HepG2 (cell line): Measurements from ENCODE around the gene XXYLT1. TPM values are rescaled to one million over a fixed set of nuclear protein-coding genes. Genes with fewer than 3 reads are reported as not detected.

Source experiments
- ATAC-seq: fragments of 200-7000 bp; cut with Tn5 transposase; 3 replicates; pipeline ENCODE4 v1.9.1; 2020; ENCODE audit warnings: mild to moderate bottlenecking, moderate library complexity
- BruUV-seq: library from RNA; stranded (reverse); fragments of 400-500 nt; replicated peaks from 2 replicates; lab custom pipeline; 2021; lab: Mats Ljungman, UMichigan
- CTCF ChIA-PET: fragments of 300-600 bp; formaldehyde crosslinking; extraction: SDS; loops from one replicate; lab custom pipeline; 2021; ENCODE audit warnings: low total read pairs, inconsistent platforms, low intra/inter-chr PET ratio; lab: Yijun Ruan, JAX
- POLR2A ChIA-PET: fragments of 350-600 bp; sonication (Branson Sonifier 250); formaldehyde crosslinking; loops from one replicate; lab custom pipeline; 2020; ENCODE audit warnings: antibody characterized with exemption, inconsistent platforms; lab: Yijun Ruan, JAX
- DNase-seq: peaks from one replicate; pipeline ENCODE4 v3.0.0-alpha.2; 2015; ENCODE audit warnings: low spot score
- FAIRE-seq: peaks from 3 replicates; lab custom pipeline; 2011; peaks lifted over from hg19 to GRCh38; lab: Jason Lieb, UNC
- H2AFZ ChIP-seq: one replicate; pipeline ENCODE4 v1.6.1; 2011; ENCODE audit warnings: low read length, inconsistent platforms
- H3K27ac ChIP-seq: fragments of 300-600 bp; 3 replicates; pipeline ENCODE4 v1.8.0; 2011; ENCODE audit warnings: mixed run types, mild to moderate bottlenecking, mixed read lengths, low read length, inconsistent platforms; ENCODE audit not compliant: insufficient read depth; ENCODE audit errors: extremely low read length
- H3K27me3 ChIP-seq, 2 experiments: fragments of 200-600 bp in 1 of 2; 2 replicates in 1 of 2; 3 replicates in 1 of 2; pipeline versions ENCODE4 v1.6.0 to v1.8.0; 2011; ENCODE audit warnings: low read length in 2 of 2, mild to moderate bottlenecking in 2 of 2, moderate library complexity in 2 of 2, inconsistent platforms in 1 of 2; ENCODE audit not compliant: insufficient read depth in 2 of 2, control insufficient read depth in 1 of 2
- H3K36me3 ChIP-seq, 2 experiments: fragments of 200-600 bp in 1 of 2; replicated peaks in 1 of 2; 2 replicates in 1 of 2; 3 replicates in 1 of 2; pipeline versions ENCODE4 v1.5.1 to v1.8.0; 2011; ENCODE audit warnings: low read length in 2 of 2, inconsistent platforms in 1 of 2; ENCODE audit not compliant: insufficient read depth in 2 of 2, control insufficient read depth in 1 of 2
- H3K4me1 ChIP-seq: 2 replicates; pipeline ENCODE4 v1.5.1; 2012; ENCODE audit warnings: low read length, inconsistent platforms; ENCODE audit not compliant: insufficient read depth
- H3K4me2 ChIP-seq: 2 replicates; pipeline ENCODE4 v1.6.0; 2011; ENCODE audit warnings: low read depth, low read length, inconsistent platforms
- H3K4me3 ChIP-seq, 3 experiments: fragments of 200-600 bp in 1 of 3; sonication (generic), shearing (Covaris generic) in 1 of 3; replicated peaks in 1 of 3; 2 replicates each; pipeline ENCODE4 v1.5.1; 2011 to 2016; ENCODE audit warnings: low read length in 3 of 3, inconsistent platforms in 2 of 3, low read depth in 2 of 3, mild to moderate bottlenecking in 2 of 3, control low read depth in 1 of 3, mixed read lengths in 1 of 3; ENCODE audit not compliant: insufficient read depth in 1 of 3
- H3K79me2 ChIP-seq: one replicate; pipeline ENCODE4 v1.6.1; 2011; ENCODE audit warnings: low read length, inconsistent platforms; ENCODE audit not compliant: insufficient read depth
- H3K9ac ChIP-seq: 2 replicates; pipeline ENCODE4 v1.6.0; 2011; ENCODE audit warnings: mild to moderate bottlenecking, low read depth, low read length, inconsistent platforms; ENCODE audit not compliant: insufficient read depth
- H3K9me3 ChIP-seq: 2 replicates; pipeline ENCODE4 v1.5.1; 2012; ENCODE audit warnings: mild to moderate bottlenecking, low read length
- H4K20me1 ChIP-seq: 2 replicates; pipeline ENCODE4 v1.6.0; 2011; ENCODE audit warnings: inconsistent platforms, mild to moderate bottlenecking, low read length, moderate library complexity; ENCODE audit not compliant: insufficient read depth
- FLYWCH1 ChIP-seq: sonication (generic); formaldehyde crosslinking; IDR thresholded peaks from 2 replicates; pipeline ENCODE4 v1.8.1; 2023; ENCODE audit warnings: mild to moderate bottlenecking, missing genetic modification reagents
- HHEX ChIP-seq: IDR thresholded peaks from 2 replicates; pipeline ENCODE4 v1.6.1; 2016; ENCODE audit warnings: control low read depth
- KLF11 ChIP-seq: IDR thresholded peaks from 2 replicates; pipeline ENCODE4 v1.6.1; 2016; ENCODE audit warnings: missing compliant biosample characterization
- PRPF4 ChIP-seq: fragments of 200-400 bp; formaldehyde crosslinking; IDR thresholded peaks from 2 replicates; pipeline ENCODE4 v1.6.1; 2016; ENCODE audit warnings: low read length, low read depth; ENCODE audit not compliant: poor library complexity, severe bottlenecking
- SP5 ChIP-seq: IDR thresholded peaks from 2 replicates; pipeline ENCODE4 v1.6.1; 2016; ENCODE audit warnings: low read depth, borderline replicate concordance
- ZNF558 ChIP-seq: sonication (generic); formaldehyde crosslinking; IDR thresholded peaks from 2 replicates; pipeline ENCODE4 v1.9.0; 2022; ENCODE audit warnings: mild to moderate bottlenecking, missing genetic modification reagents, borderline replicate concordance
- ZSCAN31 ChIP-seq: sonication (generic); formaldehyde crosslinking; IDR thresholded peaks from 2 replicates; pipeline ENCODE4 v1.5.0; 2020; ENCODE audit warnings: low read depth, mild to moderate bottlenecking, missing genetic modification reagents
- WGBS: methylation state at CpG from one replicate; pipeline ENCODE4 v1.1.6; 2017; ENCODE audit warnings: low lambda C conversion rate; 5-methylcytosine and 5-hydroxymethylcytosine counted together
- in situ Hi-C: cut with HindIII; loops from 2 replicates; pipeline ENCODE4 v1.10.0; 2017; ENCODE audit warnings: low pct_unique_long_range_greater_than_20kb; ENCODE audit not compliant: extremely low pct_ligation_motif_present
- intact Hi-C: fragments of 100-400 bp; cut with micrococcal nuclease; formaldehyde crosslinking; loops from one replicate; pipeline ENCODE4 v1.10.0; 2022; ENCODE audit not compliant: unreplicated experiment
- polyA plus RNA-seq, 8 experiments: library from polyadenylated mRNA; depleted of rRNA in 3 of 8; stranded (reverse) in 7 of 8; unstranded in 1 of 8; fragments of >200 nt; fragmentation: Illumina TruSeq in 4 of 8; extraction: Trizol in 4 of 8; gene quantifications; 2 replicates each; pipeline versions ENCODE4 v1.2.1 to v1.2.3, GENCODE V29; 2011 to 2016; ENCODE audit warnings: low read depth in 4 of 8, missing spikeins in 1 of 8, mixed read lengths in 1 of 8; ENCODE audit not compliant: insufficient read depth in 1 of 8
- total RNA-seq, 5 experiments: library from RNA; depleted of rRNA; stranded (reverse); fragments of >200 nt; fragmentation: Illumina TruSeq; extraction: Trizol; gene quantifications; 2 replicates each; pipeline ENCODE4 v1.2.3, GENCODE V29; 2016; ENCODE audit warnings: low read depth in 1 of 5
- TF ChIP-seq, protein P1 (sequence below): sonication (generic); formaldehyde crosslinking; IDR thresholded peaks from 2 replicates; pipeline ENCODE4 v1.5.1; 2020; ENCODE audit warnings: missing genetic modification reagents, mild to moderate bottlenecking, borderline replicate concordance
- TF ChIP-seq, protein P2 (sequence below): sonication (generic); formaldehyde crosslinking; conservative IDR thresholded peaks from 2 replicates; pipeline ENCODE4 v1.4.0; 2020; ENCODE audit warnings: mild to moderate bottlenecking, missing genetic modification reagents, moderate library complexity
- TF ChIP-seq, protein P3 (sequence below): fragments of 450-650 bp; IDR thresholded peaks from 2 replicates; pipeline ENCODE4 v1.6.1; 2016
- TF ChIP-seq, protein P4 (sequence below): sonication (generic); formaldehyde crosslinking; IDR thresholded peaks from 2 replicates; pipeline ENCODE4 v1.5.0; 2020; ENCODE audit warnings: missing genetic modification reagents, mild to moderate bottlenecking, borderline replicate concordance

Gene XXYLT1
- total and polyA plus RNA-seq, 2 of the 13 experiments (the other 11 are each of a cell fraction or from before 2014, with no cell fraction given): 17.7 to 19.0 TPM

DNA sequence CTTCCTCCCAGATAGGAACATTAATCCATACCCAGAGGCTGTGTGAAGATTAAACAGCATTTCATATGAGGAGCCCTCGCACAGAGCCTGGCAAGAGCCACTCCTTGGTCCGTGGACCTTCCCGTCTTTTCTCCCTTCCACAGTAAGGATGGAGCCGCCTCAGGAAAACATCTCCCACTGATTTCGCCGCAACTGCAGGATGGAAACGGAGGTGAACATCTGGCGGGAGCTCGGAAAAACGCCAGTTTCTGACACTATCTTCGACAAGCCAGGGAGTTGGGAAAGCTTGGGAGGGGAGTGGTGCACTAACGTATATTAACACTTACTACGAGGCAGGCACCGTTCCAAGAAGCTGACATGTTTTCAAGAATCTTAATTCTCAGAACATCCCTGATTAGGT is 157.9 kb downstream of the XXYLT1 start (continued):
- TF ChIP-seq, protein P1, sequence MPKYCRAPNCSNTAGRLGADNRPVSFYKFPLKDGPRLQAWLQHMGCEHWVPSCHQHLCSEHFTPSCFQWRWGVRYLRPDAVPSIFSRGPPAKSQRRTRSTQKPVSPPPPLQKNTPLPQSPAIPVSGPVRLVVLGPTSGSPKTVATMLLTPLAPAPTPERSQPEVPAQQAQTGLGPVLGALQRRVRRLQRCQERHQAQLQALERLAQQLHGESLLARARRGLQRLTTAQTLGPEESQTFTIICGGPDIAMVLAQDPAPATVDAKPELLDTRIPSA: no peak

DNA sequence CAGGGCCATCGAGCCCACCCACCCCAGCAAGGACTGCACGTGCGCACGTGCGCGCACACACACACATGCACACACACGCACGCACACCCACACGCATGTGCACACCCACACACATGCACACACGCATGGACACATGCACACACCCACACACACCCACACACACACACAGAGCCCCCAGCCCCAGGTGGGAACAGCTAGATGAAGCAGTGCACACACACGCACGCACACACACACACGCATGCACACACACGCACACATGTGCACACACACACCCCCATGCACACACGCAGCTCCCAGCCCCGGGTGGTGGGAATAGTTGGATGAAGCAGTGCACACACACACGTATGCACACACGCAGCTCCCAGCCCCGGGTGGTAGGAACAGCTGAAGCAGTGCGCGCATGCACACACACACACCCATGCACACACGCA is 158.6 kb downstream of the XXYLT1 start:
- Histone ChIP-seq H4K20me1 (no peaks in the 10 kb centered on the region), H3K27ac (no peak overlapping the region), H3K9me3 (no peaks in the 10 kb centered on the region), H3K27me3 (no peaks in the 10 kb centered on the region), H2AFZ (no peak overlapping the region), H3K4me3 (no peak overlapping the region), H3K4me1 (peaks cover 27% of the 10 kb centered on the region), H3K4me2 (no peak overlapping the region), H3K36me3 (peaks cover 2 to 6% of the 10 kb centered on the region in 2 experiments; a peak in 3 of 5 replicates), H3K9ac (no peak overlapping the region), H3K79me2 (no peaks in the 10 kb centered on the region)
- no TSS peak for BruUV-seq
- DNase-seq (no peak), ATAC-seq (no peak), FAIRE-seq (no peak)
- in situ Hi-C loops (no loop called here), intact Hi-C loops (no loop called here)
- CTCF ChIA-PET: no interaction called here
- 92% methylated on average over 22 of the region's 22 CpGs for WGBS
- POLR2A ChIA-PET: no interaction called here
- no peak for TF ChIP-seq KLF11 (CRISPR knock-in tag)
- no peak for TF ChIP-seq FLYWCH1 (CRISPR knock-in tag)
- TF ChIP-seq, protein P2, sequence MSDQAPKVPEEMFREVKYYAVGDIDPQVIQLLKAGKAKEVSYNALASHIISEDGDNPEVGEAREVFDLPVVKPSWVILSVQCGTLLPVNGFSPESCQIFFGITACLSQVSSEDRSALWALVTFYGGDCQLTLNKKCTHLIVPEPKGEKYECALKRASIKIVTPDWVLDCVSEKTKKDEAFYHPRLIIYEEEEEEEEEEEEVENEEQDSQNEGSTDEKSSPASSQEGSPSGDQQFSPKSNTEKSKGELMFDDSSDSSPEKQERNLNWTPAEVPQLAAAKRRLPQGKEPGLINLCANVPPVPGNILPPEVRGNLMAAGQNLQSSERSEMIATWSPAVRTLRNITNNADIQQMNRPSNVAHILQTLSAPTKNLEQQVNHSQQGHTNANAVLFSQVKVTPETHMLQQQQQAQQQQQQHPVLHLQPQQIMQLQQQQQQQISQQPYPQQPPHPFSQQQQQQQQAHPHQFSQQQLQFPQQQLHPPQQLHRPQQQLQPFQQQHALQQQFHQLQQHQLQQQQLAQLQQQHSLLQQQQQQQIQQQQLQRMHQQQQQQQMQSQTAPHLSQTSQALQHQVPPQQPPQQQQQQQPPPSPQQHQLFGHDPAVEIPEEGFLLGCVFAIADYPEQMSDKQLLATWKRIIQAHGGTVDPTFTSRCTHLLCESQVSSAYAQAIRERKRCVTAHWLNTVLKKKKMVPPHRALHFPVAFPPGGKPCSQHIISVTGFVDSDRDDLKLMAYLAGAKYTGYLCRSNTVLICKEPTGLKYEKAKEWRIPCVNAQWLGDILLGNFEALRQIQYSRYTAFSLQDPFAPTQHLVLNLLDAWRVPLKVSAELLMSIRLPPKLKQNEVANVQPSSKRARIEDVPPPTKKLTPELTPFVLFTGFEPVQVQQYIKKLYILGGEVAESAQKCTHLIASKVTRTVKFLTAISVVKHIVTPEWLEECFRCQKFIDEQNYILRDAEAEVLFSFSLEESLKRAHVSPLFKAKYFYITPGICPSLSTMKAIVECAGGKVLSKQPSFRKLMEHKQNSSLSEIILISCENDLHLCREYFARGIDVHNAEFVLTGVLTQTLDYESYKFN (CRISPR knock-in tag): no peak
- TF ChIP-seq, protein P3, sequence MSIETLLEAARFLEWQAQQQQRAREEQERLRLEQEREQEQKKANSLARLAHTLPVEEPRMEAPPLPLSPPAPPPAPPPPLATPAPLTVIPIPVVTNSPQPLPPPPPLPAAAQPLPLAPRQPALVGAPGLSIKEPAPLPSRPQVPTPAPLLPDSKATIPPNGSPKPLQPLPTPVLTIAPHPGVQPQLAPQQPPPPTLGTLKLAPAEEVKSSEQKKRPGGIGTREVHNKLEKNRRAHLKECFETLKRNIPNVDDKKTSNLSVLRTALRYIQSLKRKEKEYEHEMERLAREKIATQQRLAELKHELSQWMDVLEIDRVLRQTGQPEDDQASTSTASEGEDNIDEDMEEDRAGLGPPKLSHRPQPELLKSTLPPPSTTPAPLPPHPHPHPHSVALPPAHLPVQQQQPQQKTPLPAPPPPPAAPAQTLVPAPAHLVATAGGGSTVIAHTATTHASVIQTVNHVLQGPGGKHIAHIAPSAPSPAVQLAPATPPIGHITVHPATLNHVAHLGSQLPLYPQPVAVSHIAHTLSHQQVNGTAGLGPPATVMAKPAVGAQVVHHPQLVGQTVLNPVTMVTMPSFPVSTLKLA: peak; percentile 74
- TF ChIP-seq HHEX (CRISPR knock-in tag): no peak
- TF ChIP-seq, protein P4, sequence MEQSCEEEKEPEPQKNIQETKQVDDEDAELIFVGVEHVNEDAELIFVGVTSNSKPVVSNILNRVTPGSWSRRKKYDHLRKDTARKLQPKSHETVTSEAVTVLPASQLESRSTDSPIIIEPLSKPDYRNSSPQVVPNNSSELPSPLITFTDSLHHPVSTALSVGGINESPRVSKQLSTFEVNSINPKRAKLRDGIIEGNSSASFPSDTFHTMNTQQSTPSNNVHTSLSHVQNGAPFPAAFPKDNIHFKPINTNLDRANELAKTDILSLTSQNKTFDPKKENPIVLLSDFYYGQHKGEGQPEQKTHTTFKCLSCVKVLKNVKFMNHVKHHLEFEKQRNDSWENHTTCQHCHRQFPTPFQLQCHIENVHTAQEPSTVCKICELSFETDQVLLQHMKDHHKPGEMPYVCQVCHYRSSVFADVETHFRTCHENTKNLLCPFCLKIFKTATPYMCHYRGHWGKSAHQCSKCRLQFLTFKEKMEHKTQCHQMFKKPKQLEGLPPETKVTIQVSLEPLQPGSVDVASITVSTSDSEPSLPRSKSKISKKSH (CRISPR knock-in tag): peak; percentile 63; the same call in 1 of the 2 replicates
- TF ChIP-seq PRPF4: no peak
- no peak for TF ChIP-seq ZSCAN31 (CRISPR knock-in tag)
- no peak for TF ChIP-seq ZNF558 (CRISPR knock-in tag)
- TF ChIP-seq SP5 (CRISPR knock-in tag): no peak
